ENCODE data around the gene PCOLCE2.

DNA sequence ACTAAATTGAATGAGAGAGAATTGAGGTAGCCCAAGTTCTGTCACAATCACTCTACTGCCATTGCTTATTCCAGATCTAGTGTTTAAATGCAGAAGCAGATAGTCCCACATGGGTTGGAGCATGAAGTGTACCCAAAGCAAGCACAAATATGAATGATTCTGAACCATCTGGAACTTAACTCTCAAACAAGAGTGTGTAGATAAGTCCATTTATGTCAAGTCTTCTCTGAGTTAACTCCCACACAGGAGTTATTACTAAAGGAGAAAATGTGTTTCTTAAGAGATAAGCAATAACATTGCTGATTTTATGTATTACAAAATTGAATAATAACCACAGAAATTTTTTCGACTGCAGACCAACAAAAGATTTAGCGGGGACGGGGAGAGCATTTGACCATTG, 41.0 kb upstream of the PCOLCE2 start:
- TF ChIP-seq, protein P1, sequence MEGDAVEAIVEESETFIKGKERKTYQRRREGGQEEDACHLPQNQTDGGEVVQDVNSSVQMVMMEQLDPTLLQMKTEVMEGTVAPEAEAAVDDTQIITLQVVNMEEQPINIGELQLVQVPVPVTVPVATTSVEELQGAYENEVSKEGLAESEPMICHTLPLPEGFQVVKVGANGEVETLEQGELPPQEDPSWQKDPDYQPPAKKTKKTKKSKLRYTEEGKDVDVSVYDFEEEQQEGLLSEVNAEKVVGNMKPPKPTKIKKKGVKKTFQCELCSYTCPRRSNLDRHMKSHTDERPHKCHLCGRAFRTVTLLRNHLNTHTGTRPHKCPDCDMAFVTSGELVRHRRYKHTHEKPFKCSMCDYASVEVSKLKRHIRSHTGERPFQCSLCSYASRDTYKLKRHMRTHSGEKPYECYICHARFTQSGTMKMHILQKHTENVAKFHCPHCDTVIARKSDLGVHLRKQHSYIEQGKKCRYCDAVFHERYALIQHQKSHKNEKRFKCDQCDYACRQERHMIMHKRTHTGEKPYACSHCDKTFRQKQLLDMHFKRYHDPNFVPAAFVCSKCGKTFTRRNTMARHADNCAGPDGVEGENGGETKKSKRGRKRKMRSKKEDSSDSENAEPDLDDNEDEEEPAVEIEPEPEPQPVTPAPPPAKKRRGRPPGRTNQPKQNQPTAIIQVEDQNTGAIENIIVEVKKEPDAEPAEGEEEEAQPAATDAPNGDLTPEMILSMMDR (IDR thresholded peaks at IDR 0.05; ENCODE audit: low read depth, low read length), result no peak
- TF ChIP-seq EZH2phosphoT487 (IDR thresholded peaks at IDR 0.05; ENCODE audit: low read depth), result no peak

All from OCI-LY3 (cell line).